Urinary bladder (tissue), 4 donors: Measurements from ENCODE around the gene SPIRE2. TPM values are rescaled to one million over a fixed set of nuclear protein-coding genes. Genes with fewer than 3 reads are reported as not detected.
A peak's percentile ranks its signal among the peaks of the same experiment; 100 is the strongest.

Experiments
- DNase-seq: peaks from one replicate; pipeline ENCODE4 v3.0.0-alpha.2; 2015; ENCODE audit errors: extremely low spot score
- H3K27ac ChIP-seq: one replicate; pipeline ENCODE4 v1.5.1; 2013; ENCODE audit warnings: low read depth, mild to moderate bottlenecking, moderate library complexity
- H3K36me3 ChIP-seq: one replicate; pipeline ENCODE4 v1.6.1; 2013; ENCODE audit warnings: mild to moderate bottlenecking, moderate library complexity; ENCODE audit not compliant: insufficient read depth
- H3K4me1 ChIP-seq: one replicate; pipeline ENCODE4 v1.6.1; 2013; ENCODE audit warnings: mild to moderate bottlenecking, moderate library complexity; ENCODE audit not compliant: insufficient read depth
- H3K4me3 ChIP-seq: one replicate; pipeline ENCODE4 v1.5.1; 2013; ENCODE audit warnings: low read depth, low read length
- WGBS: extraction: QIAGEN DNeasy Blood & Tissue Kit; methylation state at CpG from one replicate; pipeline ENCODE4 v1.1.7; 2013; 5-methylcytosine and 5-hydroxymethylcytosine counted together
- polyA plus RNA-seq: library from polyadenylated mRNA; stranded (reverse); fragments of 200-250 nt; gene quantifications from one replicate; pipeline ENCODE4 v1.2.3, GENCODE V29; 2013
- total RNA-seq: library from RNA; depleted of rRNA; stranded (reverse); fragments of >200 nt; gene quantifications from one replicate; pipeline ENCODE4 v1.2.3, GENCODE V29; 2014
- donor health status: healthy with polysubstance abuse.
- donor health status: healthy.

The SPIRE2 gene
- total and polyA plus RNA-seq, 2 donors: 5.4 to 6.4 TPM

DNA sequence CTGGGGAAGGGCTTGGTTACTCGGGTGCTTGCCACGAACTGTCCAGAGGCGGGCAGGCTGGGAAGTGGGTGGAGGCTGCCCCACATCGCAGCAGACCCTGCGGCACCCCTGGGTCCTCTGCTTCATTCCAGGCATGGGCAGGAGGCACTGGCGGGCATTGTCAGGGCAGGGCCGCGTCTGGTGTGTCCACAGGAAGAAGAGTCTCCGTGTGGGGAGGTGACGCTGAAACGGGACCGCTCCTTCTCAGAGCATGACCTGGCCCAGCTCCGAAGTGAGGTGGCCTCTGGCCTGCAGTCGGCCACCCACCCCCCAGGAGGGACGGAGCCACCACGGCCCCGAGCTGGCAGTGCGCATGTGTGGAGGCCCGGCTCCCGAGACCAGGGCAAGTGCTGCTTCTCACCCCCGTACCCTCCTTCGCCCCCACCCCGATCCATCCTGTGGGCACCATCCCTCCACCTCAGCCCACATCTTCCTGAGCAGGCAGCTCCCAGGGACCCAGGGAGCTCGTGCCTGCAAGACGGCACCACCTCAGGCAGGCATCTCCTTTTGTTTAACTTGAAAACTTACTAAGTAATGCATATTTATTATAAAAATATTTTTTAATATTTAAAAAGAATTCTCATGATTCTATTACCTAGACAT lies 30.8 kb downstream of the SPIRE2 start:
- 89% methylated on average over 25 of the region's 25 CpGs for WGBS
- H3K36me3 ChIP-seq: no peaks in the 10 kb centered on the region
- no peak overlapping the region for H3K27ac ChIP-seq
- no peaks in the 10 kb centered on the region for H3K4me1 ChIP-seq
- no peak overlapping the region for H3K4me3 ChIP-seq
- no peak for DNase-seq

GRCh38 chr16:89859615-89860007 lies 31.3 kb downstream of the SPIRE2 start:
- H3K27ac ChIP-seq: no peak overlapping the region
- H3K4me3 ChIP-seq: no peak overlapping the region
- no peak for DNase-seq
- 86% methylated on average over 16 of the region's 16 CpGs for WGBS
- no peaks in the 10 kb centered on the region for H3K4me1 ChIP-seq
- H3K36me3 ChIP-seq: no peaks in the 10 kb centered on the region

GRCh38 chr16:89860747-89861304 lies 32.6 kb downstream of the SPIRE2 start:
- WGBS: 26% methylated on average over 28 of the region's 28 CpGs
- Histone ChIP-seq H3K4me1 (no peaks in the 10 kb centered on the region), H3K27ac (no peak overlapping the region), H3K36me3 (no peaks in the 10 kb centered on the region), H3K4me3 (no peak overlapping the region)
- no peak for DNase-seq

GRCh38 chr16:89861648-89862047 lies 33.4 kb downstream of the SPIRE2 start:
- DNase-seq: no peak
- no peaks in the 10 kb centered on the region for H3K4me1 ChIP-seq
- 92% methylated on average over 12 of the region's 12 CpGs for WGBS
- H3K36me3 ChIP-seq: no peaks in the 10 kb centered on the region
- H3K4me3 ChIP-seq: no peak overlapping the region
- H3K27ac ChIP-seq: no peak overlapping the region

- 94% methylated on average over 6 of the region's 6 CpGs for WGBS
- no peak overlapping the region for H3K4me3 ChIP-seq
- no peaks in the 10 kb centered on the region for H3K4me1 ChIP-seq
- no peak overlapping the region for H3K27ac ChIP-seq
- DNase-seq: no peak
- H3K36me3 ChIP-seq: no peaks in the 10 kb centered on the region
Measured at GRCh38 chr16:89862732-89863131, 34.5 kb downstream of the SPIRE2 start.

- H3K4me3 ChIP-seq: no peak overlapping the region
- no peak for DNase-seq
- no peaks in the 10 kb centered on the region for H3K36me3 ChIP-seq
- WGBS: 65% methylated on average over 21 of the region's 21 CpGs
- H3K4me1 ChIP-seq: no peaks in the 10 kb centered on the region
- H3K27ac ChIP-seq: no peak overlapping the region
Measured at GRCh38 chr16:89863741-89864526, 35.7 kb downstream of the SPIRE2 start.

- H3K4me3 ChIP-seq: no peak overlapping the region
- DNase-seq: no peak
- no peak overlapping the region for H3K27ac ChIP-seq
- no peaks in the 10 kb centered on the region for H3K4me1 ChIP-seq
- 75% methylated on average over 5 of the region's 5 CpGs for WGBS
- no peaks in the 10 kb centered on the region for H3K36me3 ChIP-seq
Measured at GRCh38 chr16:89864527-89864820, 36.2 kb downstream of the SPIRE2 start.

DNA sequence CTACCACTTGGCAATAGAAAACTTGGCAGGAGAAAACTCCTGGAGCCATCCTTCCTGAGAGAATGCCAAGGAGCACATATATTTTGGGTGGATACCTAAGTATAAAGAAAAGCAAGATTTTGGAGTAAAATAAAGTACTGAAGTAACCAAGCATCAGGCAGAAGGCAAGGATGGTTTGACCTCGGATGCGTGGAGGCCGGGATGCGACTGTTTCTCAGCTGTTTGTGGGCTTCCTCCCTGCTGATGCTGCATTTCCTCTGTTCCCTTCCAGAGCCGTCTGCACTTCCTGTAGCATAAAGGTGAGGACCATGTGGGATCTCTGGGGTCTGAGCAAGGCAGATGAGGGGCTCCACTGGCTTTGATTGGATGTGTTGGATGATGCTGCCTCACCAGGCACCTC lies 39.6 kb downstream of the SPIRE2 start:
- WGBS: 94% methylated on average over 5 of the region's 5 CpGs
- H3K27ac ChIP-seq: no peak overlapping the region
- no peak for DNase-seq
- H3K4me3 ChIP-seq: no peak overlapping the region
- H3K4me1 ChIP-seq: no peaks in the 10 kb centered on the region
- H3K36me3 ChIP-seq: no peaks in the 10 kb centered on the region

DNA sequence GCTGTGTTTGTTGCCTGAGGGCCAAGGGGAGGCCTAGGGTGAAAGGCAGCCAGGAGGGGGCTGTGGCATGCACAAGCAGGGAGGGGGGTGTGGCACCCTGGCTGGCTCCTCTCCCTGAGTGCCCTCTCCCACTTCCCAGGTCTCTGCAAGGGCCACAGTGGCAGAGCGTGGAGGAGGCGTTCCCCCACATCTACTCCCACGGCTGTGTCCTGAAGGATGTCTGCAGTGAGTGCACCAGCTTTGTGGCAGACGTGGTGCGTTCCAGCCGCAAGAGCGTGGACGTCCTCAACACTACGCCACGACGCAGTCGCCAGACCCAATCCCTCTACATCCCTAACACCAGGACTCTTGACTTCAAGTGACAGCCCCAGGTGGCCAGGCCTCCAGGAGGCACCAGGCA lies 41.6 kb downstream of the SPIRE2 start:
- Histone ChIP-seq H3K4me1 (no peaks in the 10 kb centered on the region), H3K36me3 (no peaks in the 10 kb centered on the region), H3K4me3 (no peak overlapping the region), H3K27ac (no peak overlapping the region)
- WGBS: 86% methylated on average over 12 of the region's 12 CpGs
- no peak for DNase-seq

GRCh38 chr16:89870440-89870839 lies 42.2 kb downstream of the SPIRE2 start:
- Histone ChIP-seq H3K4me1 (no peaks in the 10 kb centered on the region), H3K27ac (no peak overlapping the region), H3K36me3 (no peaks in the 10 kb centered on the region), H3K4me3 (no peak overlapping the region)
- no peak for DNase-seq
- WGBS: 82% methylated on average over 6 of the region's 6 CpGs

GRCh38 chr16:89871895-89872294 lies 43.6 kb downstream of the SPIRE2 start:
- Histone ChIP-seq H3K4me1 (no peaks in the 10 kb centered on the region), H3K27ac (no peak overlapping the region), H3K4me3 (no peak overlapping the region), H3K36me3 (no peaks in the 10 kb centered on the region)
- DNase-seq: no peak
- WGBS: 92% methylated on average over 9 of the region's 9 CpGs

DNA sequence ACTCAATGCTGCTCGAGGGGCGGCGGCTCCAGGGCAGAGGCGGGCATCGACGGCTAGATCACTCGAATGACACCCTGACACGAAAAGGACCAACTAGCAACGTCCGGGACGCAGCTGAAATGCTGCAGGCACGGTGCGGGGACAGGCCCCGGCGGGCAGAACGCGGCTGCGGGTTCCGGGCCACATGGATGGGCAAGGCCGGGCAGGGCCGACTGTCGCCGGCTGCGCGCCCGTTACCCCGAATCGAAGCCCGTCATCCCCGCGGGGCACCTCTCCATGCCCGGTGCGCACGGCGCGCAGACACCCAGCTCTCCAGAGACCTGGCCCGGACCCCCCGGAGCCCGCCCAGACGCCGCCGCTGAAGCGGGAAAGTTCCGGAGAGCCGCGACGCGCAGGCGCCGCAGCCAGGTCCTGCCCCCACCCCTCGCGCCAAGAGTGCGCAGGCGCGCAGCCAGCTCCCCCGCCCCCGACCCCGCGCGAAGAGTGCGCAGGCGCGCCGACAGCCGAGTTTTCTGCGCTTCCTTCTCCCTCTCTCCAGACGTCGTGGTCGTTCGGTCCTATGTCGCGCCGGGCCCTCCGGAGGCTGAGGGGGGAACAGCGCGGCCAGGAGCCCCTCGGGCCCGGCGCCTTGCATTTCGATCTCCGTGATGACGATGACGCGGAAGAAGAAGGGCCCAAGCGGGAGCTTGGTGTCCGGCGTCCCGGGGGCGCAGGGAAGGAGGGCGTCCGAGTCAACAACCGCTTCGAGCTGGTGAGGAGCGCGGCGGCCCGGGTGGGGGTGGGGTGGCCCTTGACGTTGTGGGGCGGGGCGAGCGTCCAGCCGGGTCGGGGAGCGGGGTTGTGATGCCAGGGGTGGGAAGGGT lies 45.1 kb downstream of the SPIRE2 start, which contains the start of gene TCF25:
TSS of gene TCF25 (plus strand) at position 484 of the 863 bp plus-strand sequence. CDS start at position 560, 76 bp downstream.
- Histone ChIP-seq H3K36me3 (no peaks in the 10 kb centered on the region), H3K4me1 (no peaks in the 10 kb centered on the region), H3K4me3 (peak within 1 kb of the TSS; percentile 68), H3K27ac (peak within 1 kb of the TSS; percentile 99)
- DNase-seq: peak; percentile 67
- under 1% methylated on average over 104 of the region's 104 CpGs for WGBS

- Histone ChIP-seq H3K27ac (peak overlapping the region; percentile 99), H3K4me1 (no peaks in the 10 kb centered on the region), H3K4me3 (peak overlapping the region; percentile 68), H3K36me3 (no peaks in the 10 kb centered on the region)
- DNase-seq: peak; percentile 85
- 2% methylated on average over 61 of the region's 61 CpGs for WGBS
Measured at GRCh38 chr16:89873972-89874689, 45.9 kb downstream of the SPIRE2 start.
